DMS 273 (cell line): Measurements from ENCODE around the gene ATG16L2.
"Not testable (repeated sequence)": the region's sequence is repeated elsewhere in the genome, so short reads cannot be mapped to it uniquely, and the experiment has no call there.

ENCODE experiments used
- DNase-seq: peaks from one replicate; lab custom pipeline; 2025; ENCODE audit not compliant: unreplicated experiment; lab: John Stamatoyannopoulos, UW

ATG16L2 gene

GRCh38 chr11:72836111-72836510, 21.9 kb downstream of the ATG16L2 start:
- no peak for DNase-seq

- DNase-seq: no peak
Observed at GRCh38 chr11:72838691-72839305, 24.6 kb downstream of the ATG16L2 start.

- DNase-seq: no peak
Observed at GRCh38 chr11:72840780-72841179, 26.6 kb downstream of the ATG16L2 start.

- DNase-seq: no peak
Observed at GRCh38 chr11:72841397-72841796, 27.2 kb downstream of the ATG16L2 start.

- DNase-seq: no peak
Observed at GRCh38 chr11:72842126-72842525, 27.9 kb downstream of the ATG16L2 start.

GRCh38 chr11:72842653-72843330, 28.6 kb downstream of the ATG16L2 start:
- DNase-seq: no peak

- no peak for DNase-seq
Observed at GRCh38 chr11:72844356-72844755, 30.1 kb downstream of the ATG16L2 start.

- peak; percentile 46 for DNase-seq
Observed at GRCh38 chr11:72848846-72849466, 34.7 kb downstream of the ATG16L2 start.

GRCh38 chr11:72850832-72851231, 36.6 kb downstream of the ATG16L2 start:
- no peak for DNase-seq

- no peak for DNase-seq
Observed at GRCh38 chr11:72851726-72852125, 37.5 kb downstream of the ATG16L2 start.

GRCh38 chr11:72856065-72856464, 41.9 kb downstream of the ATG16L2 start:
- DNase-seq: no peak

GRCh38 chr11:72856551-72857345, 42.5 kb downstream of the ATG16L2 start:
- DNase-seq: no peak

- DNase-seq: not testable (repeated sequence)
Observed at GRCh38 chr11:72858267-72858666, 44.1 kb downstream of the ATG16L2 start.

GRCh38 chr11:72859126-72859525, 44.9 kb downstream of the ATG16L2 start:
- no peak for DNase-seq

- DNase-seq: no peak
Observed at GRCh38 chr11:72860010-72860409, 45.8 kb downstream of the ATG16L2 start.

GRCh38 chr11:72860592-72860991, 46.4 kb downstream of the ATG16L2 start:
- DNase-seq: no peak

- DNase-seq: no peak
Observed at GRCh38 chr11:72863091-72863490, 48.9 kb downstream of the ATG16L2 start.

GRCh38 chr11:72863916-72864315, 49.7 kb downstream of the ATG16L2 start:
- peak; percentile 1 for DNase-seq

- DNase-seq: no peak
Observed at GRCh38 chr11:72864702-72865655, 50.8 kb downstream of the ATG16L2 start.

- DNase-seq: no peak
Observed at GRCh38 chr11:72867970-72868369, 53.8 kb downstream of the ATG16L2 start.
